Spleen (tissue), 11 donors: ENCODE results near the gene NAXE. TPM values are rescaled to one million over a fixed set of nuclear protein-coding genes. Genes with fewer than 3 reads are reported as not detected.

Experiments used
- DNase-seq: peaks from one replicate; pipeline ENCODE4 v3.0.0-alpha.2; 2020
- H3K27ac ChIP-seq, 8 donors: fragments of 200-600 bp; sonication (generic) in 7 of 8; 1 replicate in 4 of 8; 2 replicates in 4 of 8; pipeline versions ENCODE4 v1.5.0 to v1.8.0; 2016 to 2021; ENCODE audit warnings: inconsistent platforms in 4 of 8, mild to moderate bottlenecking in 4 of 8, moderate library complexity in 1 of 8
- H3K27me3 ChIP-seq, 7 donors: fragments of 200-600 bp; sonication (generic) in 6 of 7; replicated peaks in 1 of 7; 1 replicate in 4 of 7; 2 replicates in 3 of 7; pipeline versions ENCODE4 v1.5.0 to v1.8.0; 2016 to 2021; ENCODE audit warnings: inconsistent platforms in 3 of 7, mild to moderate bottlenecking in 1 of 7
- H3K36me3 ChIP-seq, 6 donors: fragments of 200-600 bp; sonication (generic) in 5 of 6; 1 replicate in 4 of 6; 2 replicates in 2 of 6; pipeline versions ENCODE4 v1.5.0 to v1.8.0; 2016 to 2021; ENCODE audit warnings: inconsistent platforms in 2 of 6
- H3K4me1 ChIP-seq, 6 donors: fragments of 200-600 bp; sonication (generic) in 5 of 6; 1 replicate in 3 of 6; 2 replicates in 3 of 6; pipeline versions ENCODE4 v1.5.0 to v1.8.0; 2016 to 2021; ENCODE audit warnings: inconsistent platforms in 3 of 6
- H3K4me3 ChIP-seq, 8 donors: fragments of 200-600 bp; sonication (generic) in 7 of 8; 1 replicate in 4 of 8; 2 replicates in 4 of 8; pipeline versions ENCODE4 v1.5.0 to v1.8.0; 2016 to 2021; ENCODE audit warnings: inconsistent platforms in 4 of 8, mild to moderate bottlenecking in 4 of 8, moderate library complexity in 2 of 8
- H3K9me3 ChIP-seq, 8 donors: fragments of 200-600 bp; sonication (generic) in 7 of 8; 1 replicate in 4 of 8; 2 replicates in 4 of 8; pipeline versions ENCODE4 v1.5.0 to v1.8.0; 2016 to 2021; ENCODE audit warnings: inconsistent platforms in 4 of 8
- POLR2A ChIP-seq, 3 donors: fragments of 450-650 bp; IDR thresholded peaks; one replicate each; pipeline ENCODE4 v1.5.1; 2017; ENCODE audit warnings: antibody characterized with exemption in 3 of 3, mild to moderate bottlenecking in 1 of 3
- POLR2AphosphoS5 ChIP-seq, 3 donors: sonication (generic); formaldehyde crosslinking; IDR thresholded peaks; one replicate each; pipeline ENCODE4 v1.5.1; 2017; ENCODE audit warnings: antibody characterized with exemption in 3 of 3
- WGBS, 5 donors: extraction: QIAGEN DNeasy Blood & Tissue Kit in 3 of 5; methylation state at CpG; one replicate each; pipeline versions ENCODE4 v1.1.5 to v1.1.7; 2013 to 2018; 5-methylcytosine and 5-hydroxymethylcytosine counted together
- intact Hi-C: fragments of 100-400 bp; cut with DNase I; formaldehyde crosslinking; loops from one replicate; pipeline ENCODE4 v1.15.0; 2023; ENCODE audit warnings: low total_unique reads
- polyA plus RNA-seq, 3 donors: library from polyadenylated mRNA; stranded (reverse); fragments of 200-250 nt; gene quantifications; one replicate each; pipeline ENCODE4 v1.2.1, GENCODE V29; 2013
- total RNA-seq, 7 donors: library from RNA; depleted of rRNA in 3 of 7; stranded (reverse); fragments of >200 nt in 3 of 7; fragmentation: NEBNext Ultra II Directional in 4 of 7; extraction: Animal tissue kit (Norgen Biotek cat#: 25700) in 4 of 7; gene quantifications; one replicate each; pipeline versions ENCODE4 v1.1.0 to v1.2.1, GENCODE V29; 2016 to 2021
- TF ChIP-seq, protein P1 (sequence below), 11 experiments: fragments of 200-600 bp in 7 of 11; fragments of 450-650 bp in 4 of 11; sonication (generic) in 4 of 11; IDR thresholded peaks in 8 of 11; conservative IDR thresholded peaks in 3 of 11; 1 replicate in 7 of 11; 2 replicates in 4 of 11; pipeline versions ENCODE4 v1.4.0 to v1.8.0; 2016 to 2021; ENCODE audit warnings: antibody characterized with exemption in 11 of 11, inconsistent platforms in 4 of 11, mild to moderate bottlenecking in 1 of 11
- donor health status: healthy with polysubstance abuse.
- donor health status: DM: no; HTN: no; CAD: no; lungs with moderate emphysema.
- donor health status: DM: no; HTN: no; CAD: no.
- donor health status: Bipolar disorder and iron deficiency.
- donor health status: healthy.
- donor health status: DM: no; HTN: no; CAD: no.
- donor health status: DM: yes; HTN: yes; CAD: no.

The NAXE gene
- total and polyA plus RNA-seq, 10 donors, result 34.7 to 74.7 (median 48.7) TPM

DNA sequence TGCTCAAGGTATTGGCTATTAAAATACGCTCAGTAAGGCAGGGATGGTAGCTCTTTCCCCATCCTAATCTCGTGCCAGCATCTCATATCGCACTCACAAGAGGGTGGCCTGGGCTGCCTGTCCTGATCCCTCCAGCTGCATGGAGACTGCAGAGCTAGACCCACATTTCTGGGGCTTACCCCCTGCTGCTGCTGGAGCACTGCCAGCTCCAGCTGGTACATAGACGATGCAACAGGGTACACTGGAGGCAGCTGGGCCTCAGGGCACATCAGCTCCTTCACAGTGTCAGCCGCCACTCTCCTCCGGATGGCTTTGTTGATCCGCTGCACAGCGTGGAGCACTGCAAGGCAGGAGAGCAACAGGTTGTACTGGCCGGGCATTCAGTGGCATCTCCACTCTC, 35.2 kb upstream of the NAXE start:
- intact Hi-C loops, result no loop called here
- no peaks in the 10 kb centered on the region for H3K27me3 ChIP-seq
- H3K4me3 ChIP-seq, result no peak overlapping the region
- 82 to 87% (median 83%) methylated on average over 9 of the region's 9 CpGs for WGBS, 5 donors
- TF ChIP-seq POLR2A (IDR thresholded peaks at IDR 0.05), result no peak
- TF ChIP-seq, protein P1, sequence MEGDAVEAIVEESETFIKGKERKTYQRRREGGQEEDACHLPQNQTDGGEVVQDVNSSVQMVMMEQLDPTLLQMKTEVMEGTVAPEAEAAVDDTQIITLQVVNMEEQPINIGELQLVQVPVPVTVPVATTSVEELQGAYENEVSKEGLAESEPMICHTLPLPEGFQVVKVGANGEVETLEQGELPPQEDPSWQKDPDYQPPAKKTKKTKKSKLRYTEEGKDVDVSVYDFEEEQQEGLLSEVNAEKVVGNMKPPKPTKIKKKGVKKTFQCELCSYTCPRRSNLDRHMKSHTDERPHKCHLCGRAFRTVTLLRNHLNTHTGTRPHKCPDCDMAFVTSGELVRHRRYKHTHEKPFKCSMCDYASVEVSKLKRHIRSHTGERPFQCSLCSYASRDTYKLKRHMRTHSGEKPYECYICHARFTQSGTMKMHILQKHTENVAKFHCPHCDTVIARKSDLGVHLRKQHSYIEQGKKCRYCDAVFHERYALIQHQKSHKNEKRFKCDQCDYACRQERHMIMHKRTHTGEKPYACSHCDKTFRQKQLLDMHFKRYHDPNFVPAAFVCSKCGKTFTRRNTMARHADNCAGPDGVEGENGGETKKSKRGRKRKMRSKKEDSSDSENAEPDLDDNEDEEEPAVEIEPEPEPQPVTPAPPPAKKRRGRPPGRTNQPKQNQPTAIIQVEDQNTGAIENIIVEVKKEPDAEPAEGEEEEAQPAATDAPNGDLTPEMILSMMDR (IDR thresholded peaks at IDR 0.05 in 8 of 11, conservative IDR thresholded peaks at IDR 0.05 in 3 of 11), result no peak
- TF ChIP-seq POLR2AphosphoS5 (IDR thresholded peaks at IDR 0.05), result no peak
- H3K36me3 ChIP-seq, result peaks cover 0 to 42% (median 0%) of the 10 kb centered on the region in 6 donors
- DNase-seq, result no peak
- peaks cover 0 to 30% (median 12%) of the 10 kb centered on the region in 6 donors for H3K4me1 ChIP-seq
- H3K27ac ChIP-seq, result no peak overlapping the region
- no peaks in the 10 kb centered on the region for H3K9me3 ChIP-seq

DNA sequence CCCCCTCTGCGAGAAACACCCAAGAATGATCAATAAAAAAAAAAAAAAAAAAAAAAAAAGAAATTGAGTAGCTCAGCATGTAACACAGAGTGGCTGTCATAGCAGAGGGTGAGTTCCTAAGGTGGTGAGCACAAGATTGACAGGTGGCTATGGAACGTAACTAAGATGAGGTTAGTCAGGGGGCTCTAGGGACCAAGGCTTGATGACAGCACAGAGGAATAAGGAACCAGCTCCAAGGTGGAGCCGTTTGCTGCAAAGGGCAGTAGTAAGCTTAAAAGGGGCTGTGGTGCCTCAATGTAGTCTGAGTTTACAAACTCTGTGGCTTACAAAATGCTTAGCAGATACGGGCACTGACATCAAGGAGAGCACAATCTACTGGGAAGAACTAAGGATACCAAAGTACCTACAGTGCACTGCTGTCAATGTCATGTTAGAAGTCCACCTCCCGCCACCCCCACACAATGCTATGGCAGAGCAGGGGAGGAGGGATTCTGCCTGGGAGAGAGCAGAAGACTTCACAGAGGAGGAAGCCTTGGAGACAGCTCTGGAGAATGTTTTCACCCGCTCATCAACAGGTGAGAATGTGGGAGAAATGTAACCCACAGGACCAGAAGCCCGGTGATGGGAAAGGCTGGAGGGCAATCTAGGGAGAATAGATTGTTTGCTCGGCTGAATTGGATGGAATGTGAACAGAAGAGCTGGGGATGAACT, 32.3 kb upstream of the NAXE start:
- 77 to 91% (median 86%) methylated on average over 7 of the region's 8 CpGs for WGBS, 5 donors
- Histone ChIP-seq H3K4me1 (peaks cover 0 to 1% (median 0%) of the 10 kb centered on the region in 6 donors), H3K36me3 (peaks cover 0 to 59% (median 0%) of the 10 kb centered on the region in 6 donors), H3K4me3 (no peak overlapping the region), H3K27ac (no peak overlapping the region), H3K27me3 (no peaks in the 10 kb centered on the region), H3K9me3 (no peaks in the 10 kb centered on the region)
- TF ChIP-seq POLR2AphosphoS5 (IDR thresholded peaks at IDR 0.05) (no peak), POLR2A (IDR thresholded peaks at IDR 0.05) (no peak)
- TF ChIP-seq, protein P1 (IDR thresholded peaks at IDR 0.05 in 8 of 11, conservative IDR thresholded peaks at IDR 0.05 in 3 of 11), result no peak
- DNase-seq, result no peak
- intact Hi-C loops, result no loop called here

DNA sequence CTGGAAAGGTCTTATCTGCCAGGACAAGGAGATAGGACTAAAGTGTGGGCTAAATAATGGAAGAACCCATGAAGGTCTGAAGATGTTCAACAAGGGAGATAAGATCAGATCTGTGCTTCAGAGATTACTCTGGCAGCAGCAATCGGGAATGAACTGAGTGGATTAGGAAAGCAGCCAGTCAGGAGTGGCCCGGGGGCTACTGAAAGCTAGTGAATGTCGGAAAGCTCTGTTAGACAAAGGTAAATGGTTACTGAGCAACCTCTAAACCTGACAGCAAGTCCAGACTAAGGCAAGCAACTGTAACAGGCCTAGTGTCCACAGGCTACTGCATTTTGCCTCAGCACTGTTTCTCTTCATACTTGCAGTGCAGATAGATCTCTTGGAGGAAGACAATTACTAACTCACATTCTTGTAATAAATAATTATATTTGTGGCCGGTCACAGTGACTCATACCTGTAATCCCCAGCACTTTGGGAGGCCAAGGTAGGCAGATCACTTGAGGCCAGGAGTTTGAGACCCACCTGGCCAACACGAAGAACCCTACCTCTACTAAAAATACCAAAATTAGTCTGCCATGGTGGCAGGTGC, 31.7 kb upstream of the NAXE start:
- DNase-seq, result no peak
- Histone ChIP-seq H3K27me3 (no peaks in the 10 kb centered on the region), H3K9me3 (no peaks in the 10 kb centered on the region), H3K4me1 (no peaks in the 10 kb centered on the region), H3K4me3 (no peak overlapping the region), H3K27ac (no peak overlapping the region), H3K36me3 (peaks cover 0 to 60% (median 0%) of the 10 kb centered on the region in 6 donors)
- TF ChIP-seq POLR2AphosphoS5 (IDR thresholded peaks at IDR 0.05) (no peak), POLR2A (IDR thresholded peaks at IDR 0.05) (no peak)
- TF ChIP-seq, protein P1 (IDR thresholded peaks at IDR 0.05 in 8 of 11, conservative IDR thresholded peaks at IDR 0.05 in 3 of 11), result no peak
- intact Hi-C loops, result no loop called here
- 77 to 90% (median 84%) methylated on average over 5 of the region's 5 CpGs for WGBS, 5 donors

DNA sequence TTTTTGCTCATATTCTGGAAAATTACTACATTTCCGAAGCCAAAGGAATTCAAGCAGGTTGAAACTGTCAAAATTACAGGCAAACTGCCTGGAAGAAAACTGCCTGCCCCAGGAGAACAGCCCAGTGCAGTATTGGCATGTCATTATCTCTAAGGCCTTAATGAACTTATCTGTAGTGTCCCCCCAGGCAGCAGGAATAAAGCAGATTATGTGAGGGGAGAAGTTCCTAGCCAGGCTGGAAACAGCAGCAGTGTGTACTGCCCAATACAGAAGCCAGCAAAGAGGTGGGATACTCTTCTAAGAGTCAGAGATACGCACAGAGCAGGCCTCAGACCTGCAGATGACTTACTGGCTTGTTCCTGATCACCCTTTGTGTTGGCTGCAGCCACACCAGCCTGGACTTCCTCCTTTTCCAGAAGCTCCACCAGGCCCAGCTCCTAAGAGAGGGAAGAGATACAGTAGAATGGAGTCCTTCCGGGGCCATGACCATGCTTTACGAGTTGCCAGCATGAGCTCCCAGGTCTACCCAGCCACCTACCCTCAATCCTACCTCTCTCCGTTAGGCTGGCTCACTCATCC, 30.9 kb upstream of the NAXE start:
- Histone ChIP-seq H3K36me3 (peaks cover 0 to 54% (median 0%) of the 10 kb centered on the region in 6 donors), H3K27ac (no peak overlapping the region), H3K27me3 (no peaks in the 10 kb centered on the region), H3K4me3 (no peak overlapping the region), H3K9me3 (no peaks in the 10 kb centered on the region), H3K4me1 (no peaks in the 10 kb centered on the region)
- intact Hi-C loops, result no loop called here
- TF ChIP-seq POLR2AphosphoS5 (IDR thresholded peaks at IDR 0.05), result no peak
- no peak for TF ChIP-seq POLR2A (IDR thresholded peaks at IDR 0.05)
- TF ChIP-seq, protein P1 (IDR thresholded peaks at IDR 0.05 in 8 of 11, conservative IDR thresholded peaks at IDR 0.05 in 3 of 11), result no peak
- 75 to 80% (median 77%) methylated on average over 5 of the region's 5 CpGs for WGBS, 5 donors
- no peak for DNase-seq
